CD8-positive, alpha-beta memory T cell (primary cell): ENCODE data around the gene FAM98B. TPM values are rescaled to one million over a fixed set of nuclear protein-coding genes. Genes with fewer than 3 reads are reported as not detected.

Experiments used
- CTCF ChIA-PET: fragments of 350-600 bp; sonication (Branson Sonifier 250); formaldehyde crosslinking; loops from one replicate; lab custom pipeline; 2021; ENCODE audit warnings: antibody characterized with exemption; lab: Charles Lee
- POLR2A ChIA-PET: fragments of 350-600 bp; sonication (Branson Sonifier 250); formaldehyde crosslinking; loops from one replicate; lab custom pipeline; 2021; ENCODE audit warnings: antibody characterized with exemption; lab: Charles Lee
- DNase-seq, 5 donors: peaks; one replicate each; pipeline versions ENCODE4 v3.0.0 to v3.0.0-alpha.2; 2020 to 2022; ENCODE audit warnings: mixed read lengths in 1 of 5
- H3K27ac ChIP-seq: one replicate; pipeline ENCODE4 v1.7.0; 2013; ENCODE audit warnings: low read depth, mild to moderate bottlenecking, low read length, moderate library complexity
- H3K27me3 ChIP-seq: 2 replicates; pipeline ENCODE4 v1.7.0; 2013; ENCODE audit warnings: low read length, mild to moderate bottlenecking; ENCODE audit not compliant: insufficient read depth, poor library complexity, severe bottlenecking
- H3K36me3 ChIP-seq: 2 replicates; pipeline ENCODE4 v1.7.0; 2013; ENCODE audit warnings: mild to moderate bottlenecking, low read length, moderate library complexity; ENCODE audit not compliant: insufficient read depth
- H3K4me1 ChIP-seq: 2 replicates; pipeline ENCODE4 v1.7.0; 2013; ENCODE audit warnings: mild to moderate bottlenecking, low read length, moderate library complexity; ENCODE audit not compliant: insufficient read depth
- H3K4me3 ChIP-seq: 2 replicates; pipeline ENCODE4 v1.7.0; 2013; ENCODE audit warnings: mild to moderate bottlenecking, low read length
- H3K9me3 ChIP-seq: 2 replicates; pipeline ENCODE4 v1.7.0; 2013; ENCODE audit warnings: mild to moderate bottlenecking, low read length
- H3K27ac Mint-ChIP-seq, 8 donors: one replicate each; pipeline ENCODE4 v1.8.0; 2020 to 2021; ENCODE audit warnings: mixed read lengths in 8 of 8, mild to moderate bottlenecking in 6 of 8, inconsistent platforms in 3 of 8, moderate library complexity in 3 of 8
- H3K27me3 Mint-ChIP-seq, 2 donors: one replicate each; pipeline ENCODE4 v1.8.0; 2020 to 2021; ENCODE audit warnings: mixed read lengths in 2 of 2, mild to moderate bottlenecking in 1 of 2, moderate library complexity in 1 of 2
- H3K36me3 Mint-ChIP-seq, 3 donors: one replicate each; pipeline ENCODE4 v1.8.0; 2020 to 2021; ENCODE audit warnings: mixed read lengths in 3 of 3, inconsistent platforms in 1 of 3, mild to moderate bottlenecking in 1 of 3
- H3K4me1 Mint-ChIP-seq, 3 donors: one replicate each; pipeline ENCODE4 v1.8.0; 2020 to 2021; ENCODE audit warnings: mixed read lengths in 3 of 3, inconsistent platforms in 1 of 3, mild to moderate bottlenecking in 1 of 3
- H3K4me3 Mint-ChIP-seq, 7 donors: one replicate each; pipeline ENCODE4 v1.8.0; 2020 to 2021; ENCODE audit warnings: mixed read lengths in 7 of 7, mild to moderate bottlenecking in 6 of 7, moderate library complexity in 4 of 7, inconsistent platforms in 2 of 7
- H3K9me3 Mint-ChIP-seq, 5 donors: one replicate each; pipeline ENCODE4 v1.8.0; 2020 to 2022; ENCODE audit warnings: mixed read lengths in 5 of 5, mild to moderate bottlenecking in 3 of 5, moderate library complexity in 2 of 5, inconsistent platforms in 1 of 5
- polyA plus RNA-seq: library from polyadenylated mRNA; unstranded; fragments of 300-500 nt; fragmentation: Illumina TruSeq; gene quantifications from one replicate; pipeline ENCODE4 v1.2.3, GENCODE V29; 2021
- total RNA-seq, 2 experiments: library from RNA; stranded (reverse); gene quantifications; one replicate each; pipeline ENCODE4 v1.2.3, GENCODE V29; 2021

The FAM98B gene
- total and polyA plus RNA-seq, 3 experiments from 2014 or later = 2.2 to 60.9 (median 56.7) TPM

- Histone ChIP-seq H3K27me3 (no peaks in the 10 kb centered on the region), H3K36me3 (peaks cover 44% of the 10 kb centered on the region), H3K4me3 (no peak overlapping the region), H3K4me1 (no peaks in the 10 kb centered on the region), H3K9me3 (no peaks in the 10 kb centered on the region), H3K27ac (no peak overlapping the region)
- CTCF ChIA-PET = interaction anchor here (1.0 to 2.4 kb wide), 3 partner anchors 9 to 179 kb away, joined by 3 to 12 read pairs (median 3); no protein-coding TSS in a partner anchor
- Mint-ChIP-seq H3K4me1 (peaks cover 39 to 65% (median 60%) of the 10 kb centered on the region in 3 donors), H3K27ac (peak overlapping the region in 6 of 8 donors; percentile 39 to 81 (median 57)), H3K36me3 (peaks cover 5 to 82% (median 29%) of the 10 kb centered on the region in 3 donors), H3K9me3 (no peaks in the 10 kb centered on the region), H3K27me3 (no peaks in the 10 kb centered on the region), H3K4me3 (no peak overlapping the region)
- no peak for DNase-seq
- POLR2A ChIA-PET = interaction anchor here (1.0 kb wide), 1 partner anchor 16 kb away, joined by 3 read pairs; no protein-coding TSS in a partner anchor
These were observed 66.1 kb downstream of the FAM98B start for GRCh38 chr15:38520035-38520434.

- Histone ChIP-seq H3K27ac (no peak overlapping the region), H3K4me3 (no peak overlapping the region), H3K4me1 (peaks cover 1% of the 10 kb centered on the region), H3K9me3 (no peaks in the 10 kb centered on the region), H3K27me3 (no peaks in the 10 kb centered on the region), H3K36me3 (peaks cover 44% of the 10 kb centered on the region)
- Mint-ChIP-seq H3K27me3 (no peaks in the 10 kb centered on the region), H3K27ac (peak overlapping the region in 7 of 8 donors; percentile 28 to 93 (median 62)), H3K9me3 (no peaks in the 10 kb centered on the region), H3K36me3 (peaks cover 5 to 82% (median 34%) of the 10 kb centered on the region in 3 donors), H3K4me1 (peaks cover 45 to 73% (median 63%) of the 10 kb centered on the region in 3 donors), H3K4me3 (peak overlapping the region in 1 of 7 donors; percentile 27)
- ChIA-PET POLR2A (interaction anchor here (0.9 to 1.2 kb wide), 2 partner anchors 16 to 176 kb away, joined by 3 read pairs; no protein-coding TSS in a partner anchor), CTCF (interaction anchor here (0.8 to 2.4 kb wide), 5 partner anchors 43 to 178 kb away, joined by 3 to 12 read pairs (median 8); partner anchors contain the start of gene RASGRP1)
- no peak for DNase-seq
These were observed 67.4 kb downstream of the FAM98B start for GRCh38 chr15:38521316-38521715.

- Histone ChIP-seq H3K36me3 (peaks cover 31% of the 10 kb centered on the region), H3K27ac (no peak overlapping the region), H3K4me3 (no peak overlapping the region), H3K9me3 (no peaks in the 10 kb centered on the region), H3K4me1 (peaks cover 12% of the 10 kb centered on the region), H3K27me3 (no peaks in the 10 kb centered on the region)
- H3K27me3 Mint-ChIP-seq = no peaks in the 10 kb centered on the region
- peaks cover 55 to 84% (median 78%) of the 10 kb centered on the region in 3 donors for H3K4me1 Mint-ChIP-seq
- H3K4me3 Mint-ChIP-seq = peak overlapping the region in 2 of 7 donors; percentile 2 to 6
- CTCF ChIA-PET = interaction anchor here (1.0 to 2.4 kb wide), 4 partner anchors 11 to 168 kb away, joined by 4 to 8 read pairs (median 5); no protein-coding TSS in a partner anchor
- H3K27ac Mint-ChIP-seq = peak overlapping the region in 7 of 8 donors; percentile 36 to 97 (median 77)
- POLR2A ChIA-PET = no interaction called here
- peaks cover 5 to 81% (median 33%) of the 10 kb centered on the region in 3 donors for H3K36me3 Mint-ChIP-seq
- no peak for DNase-seq
- H3K9me3 Mint-ChIP-seq = no peaks in the 10 kb centered on the region
These were observed 69.0 kb downstream of the FAM98B start for GRCh38 chr15:38522922-38523321.

GRCh38 chr15:38524156-38524555 lies 70.2 kb downstream of the FAM98B start:
- peaks cover 22% of the 10 kb centered on the region for H3K4me1 ChIP-seq
- Mint-ChIP-seq H3K9me3 (no peaks in the 10 kb centered on the region), H3K36me3 (peaks cover 5 to 82% (median 37%) of the 10 kb centered on the region in 3 donors), H3K4me3 (no peak overlapping the region), H3K27me3 (no peaks in the 10 kb centered on the region), H3K4me1 (peaks cover 63 to 89% (median 83%) of the 10 kb centered on the region in 3 donors), H3K27ac (peak overlapping the region; percentile 40 to 90 (median 80))
- ChIA-PET CTCF (interaction anchor here (1.1 kb wide), 1 partner anchor 10 kb away, joined by 4 read pairs; no protein-coding TSS in a partner anchor), POLR2A (interaction anchor here (0.5 kb wide), 1 partner anchor 135 kb away, joined by 7 read pairs; no protein-coding TSS in a partner anchor)
- DNase-seq = no peak
- H3K27ac ChIP-seq = no peak overlapping the region
- H3K27me3 ChIP-seq = no peaks in the 10 kb centered on the region
- H3K9me3 ChIP-seq = no peaks in the 10 kb centered on the region
- no peak overlapping the region for H3K4me3 ChIP-seq
- H3K36me3 ChIP-seq = peaks cover 24% of the 10 kb centered on the region

- no peak for DNase-seq
- no peak overlapping the region for H3K4me3 ChIP-seq
- H3K27me3 ChIP-seq = no peaks in the 10 kb centered on the region
- no peak overlapping the region for H3K27ac ChIP-seq
- no peaks in the 10 kb centered on the region for H3K9me3 Mint-ChIP-seq
- H3K4me1 ChIP-seq = peaks cover 29% of the 10 kb centered on the region
- ChIA-PET POLR2A (no interaction called here), CTCF (interaction anchor here (0.9 kb wide), 1 partner anchor 159 kb away, joined by 3 read pairs; no protein-coding TSS in a partner anchor)
- no peaks in the 10 kb centered on the region for H3K9me3 ChIP-seq
- H3K36me3 Mint-ChIP-seq = peaks cover 5 to 83% (median 46%) of the 10 kb centered on the region in 3 donors
- H3K36me3 ChIP-seq = peaks cover 24% of the 10 kb centered on the region
- H3K4me1 Mint-ChIP-seq = peaks cover 68 to 91% (median 91%) of the 10 kb centered on the region in 3 donors
- H3K27me3 Mint-ChIP-seq = no peaks in the 10 kb centered on the region
- no peak overlapping the region for H3K4me3 Mint-ChIP-seq
- H3K27ac Mint-ChIP-seq = peak overlapping the region; percentile 5 to 90 (median 72)
These were observed 71.6 kb downstream of the FAM98B start for GRCh38 chr15:38525489-38525888.

GRCh38 chr15:38526158-38526557 lies 72.2 kb downstream of the FAM98B start:
- H3K9me3 ChIP-seq = no peaks in the 10 kb centered on the region
- H3K4me1 ChIP-seq = peaks cover 35% of the 10 kb centered on the region
- no peaks in the 10 kb centered on the region for H3K27me3 Mint-ChIP-seq
- ChIA-PET POLR2A (no interaction called here), CTCF (interaction anchor here (1.4 kb wide), 1 partner anchor 173 kb away, joined by 3 read pairs; no protein-coding TSS in a partner anchor)
- H3K36me3 Mint-ChIP-seq = peaks cover 5 to 89% (median 49%) of the 10 kb centered on the region in 3 donors
- H3K27me3 ChIP-seq = no peaks in the 10 kb centered on the region
- H3K27ac ChIP-seq = no peak overlapping the region
- H3K4me1 Mint-ChIP-seq = peaks cover 73 to 94% (median 93%) of the 10 kb centered on the region in 3 donors
- H3K4me3 Mint-ChIP-seq = no peak overlapping the region
- DNase-seq = no peak
- peaks cover 24% of the 10 kb centered on the region for H3K36me3 ChIP-seq
- peak overlapping the region; percentile 21 to 87 (median 60) for H3K27ac Mint-ChIP-seq
- H3K4me3 ChIP-seq = no peak overlapping the region
- no peaks in the 10 kb centered on the region for H3K9me3 Mint-ChIP-seq

- no peak overlapping the region for H3K27ac ChIP-seq
- CTCF ChIA-PET = interaction anchor here (1.4 to 1.7 kb wide), 2 partner anchors 162 to 171 kb away, joined by 4 to 5 read pairs; no protein-coding TSS in a partner anchor
- no peaks in the 10 kb centered on the region for H3K9me3 ChIP-seq
- POLR2A ChIA-PET = no interaction called here
- H3K27ac Mint-ChIP-seq = peak overlapping the region; percentile 0 to 92 (median 66)
- peaks cover 57% of the 10 kb centered on the region for H3K4me1 ChIP-seq
- no peaks in the 10 kb centered on the region for H3K27me3 ChIP-seq
- H3K27me3 Mint-ChIP-seq = no peaks in the 10 kb centered on the region
- no peaks in the 10 kb centered on the region for H3K9me3 Mint-ChIP-seq
- H3K4me3 ChIP-seq = no peak overlapping the region
- H3K36me3 Mint-ChIP-seq = peaks cover 5 to 92% (median 57%) of the 10 kb centered on the region in 3 donors
- H3K4me3 Mint-ChIP-seq = peak overlapping the region in 1 of 7 donors; percentile 55
- H3K36me3 ChIP-seq = peaks cover 33% of the 10 kb centered on the region
- H3K4me1 Mint-ChIP-seq = peaks cover 77 to 96% (median 95%) of the 10 kb centered on the region in 3 donors
- DNase-seq = no peak
These were observed 74.4 kb downstream of the FAM98B start for GRCh38 chr15:38528294-38528693.

- Histone ChIP-seq H3K4me3 (no peak overlapping the region), H3K27me3 (no peaks in the 10 kb centered on the region), H3K27ac (no peak overlapping the region), H3K36me3 (peaks cover 22% of the 10 kb centered on the region), H3K9me3 (no peaks in the 10 kb centered on the region), H3K4me1 (peaks cover 75% of the 10 kb centered on the region)
- no peak for DNase-seq
- peaks cover 0 to 96% (median 54%) of the 10 kb centered on the region in 3 donors for H3K36me3 Mint-ChIP-seq
- H3K27ac Mint-ChIP-seq = peak overlapping the region; percentile 41 to 95 (median 72)
- ChIA-PET CTCF (interaction anchor here (1.5 to 2.2 kb wide), 2 partner anchors 123 to 169 kb away, joined by 5 to 6 read pairs; no protein-coding TSS in a partner anchor), POLR2A (no interaction called here)
- H3K27me3 Mint-ChIP-seq = no peaks in the 10 kb centered on the region
- H3K4me3 Mint-ChIP-seq = no peak overlapping the region
- H3K4me1 Mint-ChIP-seq = peaks cover 85 to 100% (median 100%) of the 10 kb centered on the region in 3 donors
- H3K9me3 Mint-ChIP-seq = no peaks in the 10 kb centered on the region
These were observed 76.2 kb downstream of the FAM98B start for GRCh38 chr15:38530113-38530512.
